Endothelial cell of umbilical vein (primary cell): ENCODE results near the gene COL8A1. TPM values are rescaled to one million over a fixed set of nuclear protein-coding genes. Genes with fewer than 3 reads are reported as not detected.

Experiments used
- BruUV-seq: library from RNA; stranded (reverse); fragments of 400-500 nt; replicated peaks from 2 replicates; lab custom pipeline; 2021; lab: Mats Ljungman, UMichigan
- CTCF ChIA-PET: fragments of 300-600, 350-600 bp; sonication (Branson Sonifier 250); formaldehyde crosslinking; loops from one replicate; lab custom pipeline; 2021; ENCODE audit warnings: antibody characterized with exemption, inconsistent platforms; lab: Charles Lee
- POLR2A ChIA-PET: fragments of 300-600, 350-600 bp; sonication (Branson Sonifier 250); formaldehyde crosslinking; loops from one replicate; lab custom pipeline; 2021; ENCODE audit warnings: antibody characterized with exemption, inconsistent platforms; lab: Charles Lee
- DNase-seq: peaks from one replicate; pipeline ENCODE4 v3.0.0-alpha.2; 2011; ENCODE audit warnings: low read depth, low spot score
- FAIRE-seq: peaks from 2 replicates; lab custom pipeline; 2011; peaks lifted over from hg19 to GRCh38; lab: Jason Lieb, UNC
- H2AFZ ChIP-seq: 2 replicates; pipeline ENCODE4 v1.6.0; 2012; ENCODE audit warnings: low read depth, low read length, control low read depth, inconsistent platforms
- H3K27ac ChIP-seq: 2 replicates; pipeline ENCODE4 v1.5.1; 2011; ENCODE audit warnings: low read depth, mild to moderate bottlenecking, control low read depth, low read length, moderate library complexity; ENCODE audit not compliant: insufficient read depth
- H3K27me3 ChIP-seq, 2 experiments: 2 replicates each; pipeline versions ENCODE4 v1.6.0 to v1.6.1; 2011; ENCODE audit warnings: low read length in 2 of 2, mixed read lengths in 1 of 2; ENCODE audit not compliant: control insufficient read depth in 2 of 2, insufficient read depth in 2 of 2
- H3K36me3 ChIP-seq, 2 experiments: 2 replicates in 1 of 2; 3 replicates in 1 of 2; pipeline ENCODE4 v1.5.1; 2011; ENCODE audit warnings: low read length in 2 of 2, mild to moderate bottlenecking in 1 of 2, moderate library complexity in 1 of 2; ENCODE audit not compliant: control insufficient read depth in 2 of 2, insufficient read depth in 2 of 2; ENCODE audit errors: extremely low read depth in 1 of 2
- H3K4me1 ChIP-seq: 3 replicates; pipeline ENCODE4 v1.5.1; 2011; ENCODE audit warnings: mild to moderate bottlenecking, low read length; ENCODE audit not compliant: control insufficient read depth, insufficient read depth; ENCODE audit errors: extremely low read depth
- H3K4me2 ChIP-seq: 2 replicates; pipeline ENCODE4 v1.6.1; 2011; ENCODE audit warnings: low read length, control low read depth, mixed read lengths; ENCODE audit not compliant: insufficient read depth
- H3K4me3 ChIP-seq, 3 experiments: fragments of 200-600 bp in 1 of 3; sonication (generic), shearing (Covaris generic) in 1 of 3; replicated peaks in 1 of 3; 2 replicates each; pipeline ENCODE4 v1.5.1; 2011 to 2016; ENCODE audit warnings: control low read depth in 3 of 3, low read length in 3 of 3, mild to moderate bottlenecking in 2 of 3, inconsistent platforms in 1 of 3, low read depth in 1 of 3, moderate library complexity in 1 of 3; ENCODE audit not compliant: insufficient read depth in 1 of 3
- H3K79me2 ChIP-seq: 2 replicates; pipeline ENCODE4 v1.6.0; 2012; ENCODE audit warnings: low read length, inconsistent platforms; ENCODE audit not compliant: control insufficient read depth, insufficient read depth
- H3K9ac ChIP-seq: replicated peaks from 2 replicates; pipeline ENCODE3; 2011; ENCODE audit warnings: low read length, control low read depth; ENCODE audit not compliant: insufficient read depth; ENCODE audit errors: extremely low read depth
- H3K9me1 ChIP-seq: replicated peaks from 3 replicates; pipeline ENCODE4 v1.6.0; 2011; ENCODE audit warnings: mild to moderate bottlenecking, low read length; ENCODE audit not compliant: control insufficient read depth, insufficient read depth; ENCODE audit errors: extremely low read depth
- H3K9me3 ChIP-seq: replicated peaks from 2 replicates; pipeline ENCODE4 v1.5.1; 2012; ENCODE audit warnings: low read length, inconsistent platforms; ENCODE audit not compliant: control insufficient read depth, insufficient read depth
- H4K20me1 ChIP-seq: replicated peaks from 2 replicates; pipeline ENCODE3; 2011; ENCODE audit warnings: mild to moderate bottlenecking, low read length; ENCODE audit not compliant: control insufficient read depth, insufficient read depth; ENCODE audit errors: extremely low read depth
- CTCF ChIP-seq, 2 donors: IDR thresholded peaks; 1 replicate in 1 of 2; 2 replicates in 1 of 2; pipeline ENCODE4 v1.5.1; 2011; ENCODE audit warnings: low read length in 2 of 2, mild to moderate bottlenecking in 2 of 2, moderate library complexity in 2 of 2, control low read depth in 1 of 2, inconsistent platforms in 1 of 2, low read depth in 1 of 2; ENCODE audit not compliant: insufficient read depth in 1 of 2; ENCODE audit errors: extremely low read depth in 1 of 2
- EZH2 ChIP-seq: IDR thresholded peaks from 2 replicates; pipeline ENCODE4 v1.6.1; 2012; ENCODE audit warnings: borderline replicate concordance, low read depth, mild to moderate bottlenecking, moderate library complexity, low read length, inconsistent platforms; ENCODE audit not compliant: severe bottlenecking
- FOS ChIP-seq: IDR thresholded peaks from 2 replicates; pipeline ENCODE4 v1.6.1; 2011; ENCODE audit warnings: mild to moderate bottlenecking, low read length, moderate library complexity, borderline replicate concordance; ENCODE audit not compliant: insufficient read depth
- GATA2 ChIP-seq: IDR thresholded peaks from 2 replicates; pipeline ENCODE4 v1.7.0; 2011; ENCODE audit warnings: low read depth, mild to moderate bottlenecking, moderate library complexity, mixed read lengths, low read length; ENCODE audit not compliant: insufficient read length, insufficient read depth
- JUN ChIP-seq: IDR thresholded peaks from 2 replicates; pipeline ENCODE4 v1.6.1; 2011; ENCODE audit warnings: borderline replicate concordance, low read depth; ENCODE audit not compliant: insufficient read length, insufficient read depth
- MAX ChIP-seq: IDR thresholded peaks from 2 replicates; pipeline ENCODE4 v1.6.1; 2011; ENCODE audit not compliant: insufficient read depth, insufficient read length
- MYC ChIP-seq: IDR thresholded peaks from one replicate; pipeline ENCODE4 v1.6.1; 2011; ENCODE audit warnings: mild to moderate bottlenecking, low read depth, low read length
- POLR2A ChIP-seq: IDR thresholded peaks from 2 replicates; pipeline ENCODE4 v1.6.1; 2012; ENCODE audit warnings: low read depth, mild to moderate bottlenecking, control low read depth, low read length
- POLR2AphosphoS5 ChIP-seq: IDR thresholded peaks from 2 replicates; pipeline ENCODE4 v1.6.1; 2012; ENCODE audit warnings: low read depth, mild to moderate bottlenecking, control low read depth, low read length, moderate library complexity; ENCODE audit not compliant: insufficient read depth
- dilution Hi-C: fragments of 300-500 bp; cut with MboI; formaldehyde crosslinking; loops from one replicate; pipeline ENCODE4 v1.15.0; 2019; ENCODE audit warnings: low sequenced_read_pairs; ENCODE audit not compliant: extremely low pct_ligation_motif_present
- intact Hi-C: fragments of 100-400 bp; cut with micrococcal nuclease; formaldehyde crosslinking; loops from one replicate; pipeline ENCODE4 v1.10.0; 2022
- polyA plus RNA-seq, 4 experiments: library from polyadenylated mRNA; depleted of rRNA in 3 of 4; stranded (reverse) in 3 of 4; unstranded in 1 of 4; fragments of >200 nt; gene quantifications; 2 replicates each; pipeline versions ENCODE4 v1.2.1 to v1.2.3, GENCODE V29; 2011 to 2012; ENCODE audit warnings: missing spikeins in 1 of 4
- total RNA-seq: library from RNA; stranded (reverse); gene quantifications from 2 replicates; pipeline ENCODE4 v1.2.3, GENCODE V29; 2021

Gene COL8A1
- total and polyA plus RNA-seq, 2 donors (not counting 3 experiments of a cell fraction or from before 2014, with no cell fraction given), result 358 to 634 TPM

- Histone ChIP-seq H3K27ac (no peak overlapping the region), H3K4me2 (no peak overlapping the region), H3K36me3 (peaks cover 0 to 6% of the 10 kb centered on the region in 2 experiments), H4K20me1 (no peaks in the 10 kb centered on the region), H3K4me1 (peaks cover 31% of the 10 kb centered on the region), H3K27me3 (no peaks in the 10 kb centered on the region), H3K9me1 (no peaks in the 10 kb centered on the region), H3K79me2 (no peaks in the 10 kb centered on the region), H3K9ac (no peak overlapping the region), H3K9me3 (no peaks in the 10 kb centered on the region), H3K4me3 (no peak overlapping the region), H2AFZ (no peak overlapping the region)
- intact Hi-C loops, result no loop called here
- TF ChIP-seq CTCF (IDR thresholded peaks at IDR 0.05; ENCODE audit: extremely low read depth in 1 of 2, insufficient read depth in 1 of 2, low read depth in 1 of 2, low read length in 2 of 2) (no peak), EZH2 (no peak), MAX (no peak), POLR2A (no peak), JUN (no peak), MYC (no peak), FOS (no peak), POLR2AphosphoS5 (no peak), GATA2 (no peak)
- DNase-seq (no peak), FAIRE-seq (no peak)
- POLR2A ChIA-PET, result no interaction called here
- CTCF ChIA-PET, result interaction anchor here (1.1 to 2.1 kb wide), 6 partner anchors 12 to 69 kb away, joined by 3 to 5 read pairs (median 3); no protein-coding TSS in a partner anchor
- dilution Hi-C loops, result no loop called here
- BruUV-seq, result no TSS peak
Observed at GRCh38 chr3:99714575-99714974, 76.2 kb downstream of the COL8A1 start.
